Right forelimb (tissue), 1 donor: ENCODE data around the gene NSDHL.

Experiments
- DNase-seq: peaks from one replicate; pipeline ENCODE4 v3.0.0-alpha.2; 2018

Gene NSDHL

DNA sequence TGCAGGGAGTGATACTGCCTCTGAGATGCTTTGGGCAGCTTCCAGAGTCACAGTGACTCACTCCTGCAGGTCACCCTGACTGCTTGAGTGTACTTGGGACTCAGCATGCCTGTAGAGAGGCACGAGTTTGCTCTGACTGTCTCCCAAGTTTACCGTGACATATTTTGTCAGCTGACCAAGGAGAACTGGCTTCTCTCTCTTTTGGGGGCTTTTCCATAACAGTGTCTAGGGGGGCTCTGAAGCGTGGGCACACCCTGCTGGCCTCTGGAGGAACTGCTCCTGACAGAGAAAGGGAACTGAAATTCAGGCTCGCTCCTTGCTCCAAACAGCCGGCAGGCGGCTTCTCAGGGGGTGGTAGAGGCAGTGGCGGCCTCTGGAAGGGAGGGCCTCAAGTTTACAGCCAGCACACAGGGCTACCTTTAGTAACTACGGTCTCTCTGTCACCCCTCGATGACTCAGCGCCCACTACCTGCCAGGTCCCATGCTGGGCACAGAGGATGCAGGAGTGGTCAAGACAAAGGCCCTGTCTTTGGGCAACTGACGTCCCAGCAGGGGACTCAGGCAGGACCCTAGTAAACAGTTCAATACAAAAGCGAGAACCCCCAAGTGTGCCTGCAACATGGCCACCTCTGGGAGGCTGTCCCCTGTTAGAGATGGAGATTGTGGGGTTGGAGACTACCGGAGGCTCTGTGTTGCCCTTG, 84.8 kb downstream of the NSDHL start:
- DNase-seq = no peak

GRCh38 chrX:152917656-152918579, 87.1 kb downstream of the NSDHL start:
- no peak for DNase-seq

DNA sequence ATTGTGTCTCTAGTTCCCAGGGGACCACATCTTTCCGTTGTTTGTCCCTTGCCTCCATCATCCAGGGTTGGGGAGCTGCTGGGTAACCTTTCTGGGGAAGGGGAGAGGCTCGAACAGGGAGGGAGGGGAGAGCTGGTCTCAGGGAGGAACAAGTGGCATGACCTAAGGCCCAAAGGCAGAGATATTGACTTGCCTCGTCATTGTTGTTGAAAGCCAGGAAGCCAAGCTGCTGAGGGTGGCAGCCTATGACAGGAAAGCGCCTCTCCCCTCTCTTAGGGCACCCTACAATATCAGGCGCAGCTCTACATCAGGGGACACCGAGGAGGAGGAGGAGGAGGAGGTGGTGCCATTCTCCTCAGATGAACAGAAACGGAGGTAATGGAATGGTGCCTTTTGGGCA, 87.8 kb downstream of the NSDHL start:
- DNase-seq = no peak
